ENCODE measurements around the gene PDE1A. TPM values are rescaled to one million over a fixed set of nuclear protein-coding genes. Genes with fewer than 3 reads are reported as not detected.

The PDE1A gene
- total and polyA plus RNA-seq, 2 of the 4 experiments (the other 2 are of a cell fraction): 0.24 to 0.90 TPM

- H4K20me1 ChIP-seq (ENCODE audit: insufficient read depth, low read length): no peaks in the 10 kb centered on the region
- no peak for TF ChIP-seq ELK1 (IDR thresholded peaks at IDR 0.05; ENCODE audit: borderline replicate concordance, low read depth, low read length)
- TF ChIP-seq CHD1 (IDR thresholded peaks at IDR 0.05; ENCODE audit: low read depth, low read length): no peak
- TF ChIP-seq RAD21 (IDR thresholded peaks at IDR 0.05; ENCODE audit: low read length): no peak
- no peak for TF ChIP-seq MXI1 (IDR thresholded peaks at IDR 0.05; ENCODE audit: borderline replicate concordance, low read depth, low read length)
- no peak for TF ChIP-seq POLR2A (IDR thresholded peaks at IDR 0.05; ENCODE audit: low read depth, low read length)
- TF ChIP-seq NFE2L2 (IDR thresholded peaks at IDR 0.05; ENCODE audit: low read depth, low read length): no peak
- no peaks in the 10 kb centered on the region for H3K27me3 ChIP-seq (ENCODE audit: control insufficient read depth, insufficient read depth, low read length)
- peaks cover 8% of the 10 kb centered on the region for H3K4me1 ChIP-seq (ENCODE audit: control insufficient read depth, insufficient read depth, low read length)
- no peak overlapping the region for H3K56ac ChIP-seq (ENCODE audit: extremely low read depth, insufficient read depth, low read length)
- no peak overlapping the region for H2AFZ ChIP-seq (replicated peaks; ENCODE audit: low read length, poor library complexity)
- ChIA-PET POLR2A (ENCODE audit: unreplicated experiment) (no interaction called here), CTCF (no interaction called here)
- H3K23ac ChIP-seq (ENCODE audit: low read depth, low read length): no peak overlapping the region
- DNase-seq (peak; percentile 48), ATAC-seq (ENCODE audit: low read depth) (peak; percentile 54)
- H3K4me2 ChIP-seq (ENCODE audit: low read depth, low read length): peak overlapping the region; percentile 69; the same call in 1 of the 2 replicates
- H3K18ac ChIP-seq (ENCODE audit: low read depth, low read length): no peak overlapping the region
- no peaks in the 10 kb centered on the region for H3K79me1 ChIP-seq (ENCODE audit: low read depth in 1 of 2, low read length in 2 of 2)
- H4K8ac ChIP-seq (ENCODE audit: low read depth in 2 of 2, low read length in 2 of 2): no peak overlapping the region
- H3K4ac ChIP-seq (ENCODE audit: low read depth, low read length): no peak overlapping the region
- dilution Hi-C loops (cut with HindIII; ENCODE audit: low sequenced_read_pairs, unreplicated experiment) (no loop called here), in situ Hi-C loops (cut with MboI; ENCODE audit: low sequenced_read_pairs) (no loop called here), intact Hi-C loops (cut with micrococcal nuclease) (no loop called here)
- no peaks in the 10 kb centered on the region for H3K9me3 ChIP-seq (ENCODE audit: control insufficient read depth, insufficient read depth, low read length)
- no CpG with 5 or more reads among the region's 2 CpGs for WGBS, 2 experiments (ENCODE audit: extremely low coverage in 2 of 2, insufficient read length in 1 of 2)
- no peak overlapping the region for H4K5ac ChIP-seq (ENCODE audit: low read depth, low read length)
- H3K9ac ChIP-seq (ENCODE audit: low read depth, low read length): no peak overlapping the region
- H2BK5ac ChIP-seq (ENCODE audit: low read depth, low read length, poor library complexity, severe bottlenecking): no peak overlapping the region
- no peak overlapping the region for H2AK9ac ChIP-seq (replicated peaks; ENCODE audit: low read depth, low read length, poor library complexity)
- H2BK120ac ChIP-seq (ENCODE audit: low read depth, low read length): no peak overlapping the region
- H2BK15ac ChIP-seq (ENCODE audit: low read depth, low read length): no peak overlapping the region
- H4K91ac ChIP-seq (ENCODE audit: insufficient read depth, low read depth, low read length): no peak overlapping the region
- no peaks in the 10 kb centered on the region for H3K9me1 ChIP-seq (ENCODE audit: insufficient read depth, low read length)
- H2AK5ac ChIP-seq (ENCODE audit: low read depth, low read length): no peak overlapping the region
- H3K14ac ChIP-seq (replicated peaks; ENCODE audit: low read depth, low read length): no peak overlapping the region
- no peaks in the 10 kb centered on the region for H3K36me3 ChIP-seq (ENCODE audit: control insufficient read depth, insufficient read depth, low read length)
- no peak overlapping the region for H3K27ac ChIP-seq (ENCODE audit: insufficient read depth, low read length)
- no peak overlapping the region for H3K4me3 ChIP-seq (ENCODE audit: insufficient read depth, low read depth, low read length)
- no peak overlapping the region for H2BK20ac ChIP-seq (ENCODE audit: low read depth, low read length)
- BruUV-seq (replicated peaks): no TSS peak
These were observed 22.7 kb downstream of the PDE1A start for GRCh38 chr2:182404092-182404491.
